Ishikawa (cell line): ENCODE results near the gene RBL1.
A peak's percentile ranks its signal among the peaks of the same experiment; 100 is the strongest.

Experiments
- CEBPB ChIP-seq: IDR thresholded peaks from 2 replicates; pipeline ENCODE4 v1.6.1; 2012
- CREB1 ChIP-seq: IDR thresholded peaks from 2 replicates; pipeline ENCODE4 v1.6.1; 2012; ENCODE audit warnings: low read depth
- EGR1 ChIP-seq: IDR thresholded peaks from 2 replicates; pipeline ENCODE4 v1.6.1; 2012
- EP300 ChIP-seq: IDR thresholded peaks from 2 replicates; pipeline ENCODE4 v1.6.1; 2012; ENCODE audit warnings: borderline replicate concordance
- FOXM1 ChIP-seq: IDR thresholded peaks from 2 replicates; pipeline ENCODE4 v1.6.1; 2012; ENCODE audit warnings: low read depth, borderline replicate concordance
- NFIC ChIP-seq: IDR thresholded peaks from 2 replicates; pipeline ENCODE4 v1.6.1; 2012
- RAD21 ChIP-seq: IDR thresholded peaks from 2 replicates; pipeline ENCODE4 v1.6.1; 2012; ENCODE audit warnings: low read depth
- TAF1 ChIP-seq: IDR thresholded peaks from 2 replicates; pipeline ENCODE4 v1.6.1; 2012; ENCODE audit warnings: low read depth, mild to moderate bottlenecking
- TCF12 ChIP-seq: IDR thresholded peaks from 2 replicates; pipeline ENCODE4 v1.6.1; 2012; ENCODE audit warnings: low read depth
- TEAD4 ChIP-seq: IDR thresholded peaks from 2 replicates; pipeline ENCODE4 v1.6.1; 2012
- YY1 ChIP-seq: IDR thresholded peaks from 2 replicates; pipeline ENCODE4 v1.6.1; 2012; ENCODE audit warnings: low read depth
- ZBTB7A ChIP-seq: IDR thresholded peaks from 2 replicates; pipeline ENCODE4 v1.6.1; 2012; ENCODE audit warnings: low read depth
- TF ChIP-seq, protein P1 (sequence below): IDR thresholded peaks from 2 replicates; pipeline ENCODE4 v1.6.1; 2012
- TF ChIP-seq, protein P2 (sequence below): IDR thresholded peaks from 2 replicates; pipeline ENCODE4 v1.6.1; 2012
- TF ChIP-seq, protein P3 (sequence below): IDR thresholded peaks from 2 replicates; pipeline ENCODE4 v1.6.1; 2012; ENCODE audit warnings: low read depth, mild to moderate bottlenecking

Gene RBL1, protein sequence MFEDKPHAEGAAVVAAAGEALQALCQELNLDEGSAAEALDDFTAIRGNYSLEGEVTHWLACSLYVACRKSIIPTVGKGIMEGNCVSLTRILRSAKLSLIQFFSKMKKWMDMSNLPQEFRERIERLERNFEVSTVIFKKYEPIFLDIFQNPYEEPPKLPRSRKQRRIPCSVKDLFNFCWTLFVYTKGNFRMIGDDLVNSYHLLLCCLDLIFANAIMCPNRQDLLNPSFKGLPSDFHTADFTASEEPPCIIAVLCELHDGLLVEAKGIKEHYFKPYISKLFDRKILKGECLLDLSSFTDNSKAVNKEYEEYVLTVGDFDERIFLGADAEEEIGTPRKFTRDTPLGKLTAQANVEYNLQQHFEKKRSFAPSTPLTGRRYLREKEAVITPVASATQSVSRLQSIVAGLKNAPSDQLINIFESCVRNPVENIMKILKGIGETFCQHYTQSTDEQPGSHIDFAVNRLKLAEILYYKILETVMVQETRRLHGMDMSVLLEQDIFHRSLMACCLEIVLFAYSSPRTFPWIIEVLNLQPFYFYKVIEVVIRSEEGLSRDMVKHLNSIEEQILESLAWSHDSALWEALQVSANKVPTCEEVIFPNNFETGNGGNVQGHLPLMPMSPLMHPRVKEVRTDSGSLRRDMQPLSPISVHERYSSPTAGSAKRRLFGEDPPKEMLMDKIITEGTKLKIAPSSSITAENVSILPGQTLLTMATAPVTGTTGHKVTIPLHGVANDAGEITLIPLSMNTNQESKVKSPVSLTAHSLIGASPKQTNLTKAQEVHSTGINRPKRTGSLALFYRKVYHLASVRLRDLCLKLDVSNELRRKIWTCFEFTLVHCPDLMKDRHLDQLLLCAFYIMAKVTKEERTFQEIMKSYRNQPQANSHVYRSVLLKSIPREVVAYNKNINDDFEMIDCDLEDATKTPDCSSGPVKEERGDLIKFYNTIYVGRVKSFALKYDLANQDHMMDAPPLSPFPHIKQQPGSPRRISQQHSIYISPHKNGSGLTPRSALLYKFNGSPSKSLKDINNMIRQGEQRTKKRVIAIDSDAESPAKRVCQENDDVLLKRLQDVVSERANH

DNA sequence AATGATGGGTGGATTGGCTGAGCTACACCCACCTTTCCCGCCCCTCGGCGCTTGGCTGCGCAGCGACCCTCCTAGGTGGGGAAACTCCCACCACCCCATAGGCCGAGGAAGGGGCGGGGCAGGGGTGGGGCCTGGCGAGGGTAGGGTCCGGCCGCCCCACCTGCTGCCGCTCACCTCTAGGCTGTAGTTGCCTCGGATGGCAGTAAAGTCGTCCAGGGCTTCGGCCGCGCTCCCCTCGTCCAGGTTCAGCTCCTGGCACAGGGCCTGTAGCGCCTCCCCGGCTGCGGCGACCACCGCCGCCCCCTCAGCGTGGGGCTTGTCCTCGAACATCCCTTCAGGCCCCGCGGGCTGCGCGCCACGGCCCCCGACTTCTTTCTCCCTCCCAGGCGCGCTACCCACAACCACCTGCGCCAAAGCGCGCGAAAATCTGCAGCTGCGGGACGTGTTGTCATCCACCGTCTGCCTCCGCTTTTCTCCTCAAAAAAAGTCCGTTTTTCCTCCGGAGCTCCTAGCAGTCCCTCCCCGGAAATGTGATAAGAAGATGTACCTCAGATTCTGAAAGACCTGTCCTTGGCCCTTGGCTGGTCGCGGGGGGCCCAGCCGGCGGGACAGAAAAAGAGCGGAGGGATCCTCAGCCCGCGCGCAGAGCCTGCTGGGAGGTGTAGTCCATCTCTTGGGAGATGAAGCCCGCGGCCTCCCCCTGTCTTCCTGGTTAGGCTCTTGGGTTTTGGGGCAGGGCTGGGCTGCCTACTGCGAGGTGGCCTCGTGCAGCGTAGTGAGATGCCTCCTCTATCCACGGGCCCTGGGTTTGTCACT, at the start of gene RBL1:
Gene RBL1, minus strand, starts transcription at position 399 of the 816 bp plus-strand sequence. Its CDS starts 69 bp downstream, at position 330.
- TF ChIP-seq CREB1 (no peak; the same call in none of the 2 replicates), TEAD4 (peak; percentile 25), CEBPB (0 out of 2 replicates have a peak, but pooled peaks have one; percentile 13), TAF1 (peak; percentile 67; the same call in 1 of the 2 replicates), ZBTB7A (peak; percentile 100), YY1 (peak; percentile 65; the same call in 1 of the 2 replicates), EP300 (no peak), FOXM1 (0 out of 2 replicates have a peak, but pooled peaks have one; percentile 38), NFIC (no peak), TCF12 (peak; percentile 82), RAD21 (no peak)
- TF ChIP-seq, protein P1, sequence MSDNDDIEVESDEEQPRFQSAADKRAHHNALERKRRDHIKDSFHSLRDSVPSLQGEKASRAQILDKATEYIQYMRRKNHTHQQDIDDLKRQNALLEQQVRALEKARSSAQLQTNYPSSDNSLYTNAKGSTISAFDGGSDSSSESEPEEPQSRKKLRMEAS = peak; percentile 91
- TF ChIP-seq, protein P2, sequence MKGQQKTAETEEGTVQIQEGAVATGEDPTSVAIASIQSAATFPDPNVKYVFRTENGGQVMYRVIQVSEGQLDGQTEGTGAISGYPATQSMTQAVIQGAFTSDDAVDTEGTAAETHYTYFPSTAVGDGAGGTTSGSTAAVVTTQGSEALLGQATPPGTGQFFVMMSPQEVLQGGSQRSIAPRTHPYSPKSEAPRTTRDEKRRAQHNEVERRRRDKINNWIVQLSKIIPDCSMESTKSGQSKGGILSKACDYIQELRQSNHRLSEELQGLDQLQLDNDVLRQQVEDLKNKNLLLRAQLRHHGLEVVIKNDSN = peak; percentile 9; the same call in 1 of the 2 replicates
- TF ChIP-seq, protein P3, sequence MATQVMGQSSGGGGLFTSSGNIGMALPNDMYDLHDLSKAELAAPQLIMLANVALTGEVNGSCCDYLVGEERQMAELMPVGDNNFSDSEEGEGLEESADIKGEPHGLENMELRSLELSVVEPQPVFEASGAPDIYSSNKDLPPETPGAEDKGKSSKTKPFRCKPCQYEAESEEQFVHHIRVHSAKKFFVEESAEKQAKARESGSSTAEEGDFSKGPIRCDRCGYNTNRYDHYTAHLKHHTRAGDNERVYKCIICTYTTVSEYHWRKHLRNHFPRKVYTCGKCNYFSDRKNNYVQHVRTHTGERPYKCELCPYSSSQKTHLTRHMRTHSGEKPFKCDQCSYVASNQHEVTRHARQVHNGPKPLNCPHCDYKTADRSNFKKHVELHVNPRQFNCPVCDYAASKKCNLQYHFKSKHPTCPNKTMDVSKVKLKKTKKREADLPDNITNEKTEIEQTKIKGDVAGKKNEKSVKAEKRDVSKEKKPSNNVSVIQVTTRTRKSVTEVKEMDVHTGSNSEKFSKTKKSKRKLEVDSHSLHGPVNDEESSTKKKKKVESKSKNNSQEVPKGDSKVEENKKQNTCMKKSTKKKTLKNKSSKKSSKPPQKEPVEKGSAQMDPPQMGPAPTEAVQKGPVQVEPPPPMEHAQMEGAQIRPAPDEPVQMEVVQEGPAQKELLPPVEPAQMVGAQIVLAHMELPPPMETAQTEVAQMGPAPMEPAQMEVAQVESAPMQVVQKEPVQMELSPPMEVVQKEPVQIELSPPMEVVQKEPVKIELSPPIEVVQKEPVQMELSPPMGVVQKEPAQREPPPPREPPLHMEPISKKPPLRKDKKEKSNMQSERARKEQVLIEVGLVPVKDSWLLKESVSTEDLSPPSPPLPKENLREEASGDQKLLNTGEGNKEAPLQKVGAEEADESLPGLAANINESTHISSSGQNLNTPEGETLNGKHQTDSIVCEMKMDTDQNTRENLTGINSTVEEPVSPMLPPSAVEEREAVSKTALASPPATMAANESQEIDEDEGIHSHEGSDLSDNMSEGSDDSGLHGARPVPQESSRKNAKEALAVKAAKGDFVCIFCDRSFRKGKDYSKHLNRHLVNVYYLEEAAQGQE = no peak

DNA sequence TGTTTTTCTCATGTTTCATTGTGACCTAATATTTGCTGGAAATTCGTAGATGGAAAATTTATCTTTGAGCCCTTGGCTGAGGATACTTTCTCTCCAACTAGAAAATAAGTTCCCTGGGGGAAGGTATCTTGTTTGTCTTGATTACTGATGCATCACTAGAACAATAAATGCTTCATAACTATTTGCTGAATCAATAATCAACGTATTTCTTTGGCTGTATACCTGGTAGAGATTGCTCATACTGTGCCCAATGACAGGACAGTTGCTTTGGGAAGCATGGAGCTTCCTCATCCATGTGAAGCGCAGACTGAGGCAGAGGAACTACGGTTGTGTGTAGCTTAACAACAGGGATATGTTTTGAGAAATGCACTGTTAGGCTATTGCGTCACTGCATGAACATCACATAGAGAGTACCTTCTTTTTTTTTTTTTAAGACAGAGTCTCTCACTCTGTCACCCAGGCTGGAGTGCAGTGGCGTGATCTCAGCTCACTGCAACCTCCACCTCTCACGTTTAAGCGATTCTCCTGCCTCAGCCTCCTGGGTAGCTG, 49.1 kb upstream of the RBL1 start:
- no peak for TF ChIP-seq YY1
- TF ChIP-seq TAF1 = no peak
- TF ChIP-seq ZBTB7A = no peak
- no peak for TF ChIP-seq TEAD4
- no peak for TF ChIP-seq FOXM1
- TF ChIP-seq NFIC = no peak
- TF ChIP-seq, protein P3 = no peak
- TF ChIP-seq CEBPB = no peak
- no peak for TF ChIP-seq CREB1

DNA sequence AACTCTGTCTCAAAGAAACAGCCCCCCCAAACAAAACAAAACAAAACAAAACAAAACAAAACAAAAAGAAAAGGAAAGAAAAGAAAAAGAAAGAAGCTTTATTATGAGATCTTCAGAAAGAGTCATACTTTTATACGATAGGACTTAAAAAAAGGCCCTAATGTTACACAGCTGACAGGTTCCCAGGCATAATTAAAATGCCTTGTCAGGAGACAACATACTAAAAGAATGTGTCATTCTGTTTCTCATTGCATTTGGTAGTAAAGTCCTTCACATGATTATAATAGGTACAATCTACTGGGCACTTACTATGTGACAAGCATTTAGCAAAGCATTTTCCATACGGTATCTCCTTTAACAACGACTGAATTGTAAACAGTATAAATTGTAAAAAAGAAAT, 46.9 kb upstream of the RBL1 start:
- TF ChIP-seq EP300 (no peak), TEAD4 (no peak), YY1 (no peak), CREB1 (no peak), CEBPB (no peak), FOXM1 (no peak), EGR1 (no peak), TAF1 (no peak), NFIC (no peak)
- TF ChIP-seq, protein P2 = no peak
- TF ChIP-seq, protein P1 = no peak

DNA sequence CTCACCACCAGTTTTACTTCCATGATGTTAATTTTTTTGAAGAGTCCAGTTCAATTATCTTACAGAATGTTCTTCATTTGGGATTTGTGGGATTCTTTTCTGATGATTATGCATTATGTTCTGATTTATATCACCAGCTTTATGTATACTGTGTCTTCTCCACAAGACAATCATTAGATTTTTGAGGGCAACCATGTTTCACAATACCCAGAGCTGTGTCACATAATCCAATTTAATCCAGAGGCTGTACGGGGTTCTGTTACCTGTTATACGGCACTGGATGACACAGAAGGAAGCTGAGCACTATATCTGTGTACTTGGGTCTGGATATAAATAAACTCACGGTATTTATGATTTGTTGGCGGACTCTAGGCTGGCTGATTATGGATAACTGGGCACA, 41.8 kb upstream of the RBL1 start:
- no peak for TF ChIP-seq RAD21
- TF ChIP-seq EGR1 = no peak
- TF ChIP-seq, protein P3 = no peak
- TF ChIP-seq NFIC = no peak
- TF ChIP-seq FOXM1 = no peak
- TF ChIP-seq EP300 = no peak
- TF ChIP-seq, protein P2 = no peak
- no peak for TF ChIP-seq ZBTB7A
- no peak for TF ChIP-seq TCF12
- TF ChIP-seq TAF1 = no peak
- TF ChIP-seq YY1 = no peak
- TF ChIP-seq, protein P1 = no peak
- no peak for TF ChIP-seq CREB1
- no peak for TF ChIP-seq TEAD4
- TF ChIP-seq CEBPB = no peak
